Astrocyte (in vitro differentiated cells and primary cell): ENCODE results near the gene ENPP6.

Source experiments
- CTCF ChIP-seq: IDR thresholded peaks from 2 replicates; pipeline ENCODE4 v1.5.1; 2011; ENCODE audit warnings: low read depth, mild to moderate bottlenecking, inconsistent platforms, low read length, moderate library complexity; ENCODE audit not compliant: insufficient read depth
- EZH2 ChIP-seq: IDR thresholded peaks from 2 replicates; pipeline ENCODE4 v1.6.1; 2012; ENCODE audit warnings: mild to moderate bottlenecking, low read length, inconsistent platforms; ENCODE audit not compliant: insufficient read depth

DNA sequence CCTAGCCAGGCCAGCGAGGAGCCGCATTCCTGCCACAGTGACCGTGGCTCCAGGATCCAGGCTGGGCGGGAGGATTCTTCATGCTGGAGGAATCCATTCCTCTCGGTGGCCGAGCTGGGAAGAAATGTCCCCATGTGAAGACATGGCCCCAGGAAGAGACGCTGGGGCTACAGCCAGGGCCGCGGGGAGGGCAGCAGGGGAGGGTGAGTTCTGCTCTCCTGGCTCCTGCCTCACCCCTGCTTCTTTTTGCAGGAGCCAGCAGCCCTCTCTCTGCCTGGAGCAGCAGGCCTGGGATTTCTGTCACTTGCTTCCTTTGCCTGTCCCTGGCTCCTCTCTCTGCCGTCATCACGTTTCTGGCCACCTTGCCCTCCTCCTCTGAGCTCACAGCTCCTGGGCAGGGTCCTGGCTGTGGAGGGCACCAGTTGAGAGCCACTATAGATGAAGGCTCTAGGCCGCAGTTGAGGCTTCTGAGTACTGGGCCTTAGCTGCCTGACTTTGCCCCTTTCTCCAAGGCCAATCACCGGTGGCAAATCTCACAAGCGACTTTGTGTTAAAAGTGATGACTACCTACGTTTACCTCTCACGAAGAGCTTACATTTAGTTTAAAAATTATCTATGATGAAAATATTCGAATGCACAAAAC lies 48.3 kb downstream of the ENPP6 start:
- TF ChIP-seq EZH2 (no peak), CTCF (no peak)
